ENCODE measurements around the gene TSPAN8. TPM values are rescaled to one million over a fixed set of nuclear protein-coding genes. Genes with fewer than 3 reads are reported as not detected.

TSPAN8 gene
- total RNA-seq, 2 donors from 2014 or later, result 22.1 to 44.1 TPM

GRCh38 chr12:71174825-71175224, 17.0 kb upstream of the TSPAN8 start:
- Histone ChIP-seq H3K4me1 (peaks cover 15% of the 10 kb centered on the region), H3K9me3 (no peaks in the 10 kb centered on the region), H3K27me3 (no peaks in the 10 kb centered on the region), H3K4me3 (no peak overlapping the region), H3K36me3 (replicated peaks in 1 of 2; ENCODE audit: insufficient read depth in 1 of 2, low read depth in 2 of 2) (no peaks in the 10 kb centered on the region), H3K27ac (no peak overlapping the region)
- TF ChIP-seq, protein P1, sequence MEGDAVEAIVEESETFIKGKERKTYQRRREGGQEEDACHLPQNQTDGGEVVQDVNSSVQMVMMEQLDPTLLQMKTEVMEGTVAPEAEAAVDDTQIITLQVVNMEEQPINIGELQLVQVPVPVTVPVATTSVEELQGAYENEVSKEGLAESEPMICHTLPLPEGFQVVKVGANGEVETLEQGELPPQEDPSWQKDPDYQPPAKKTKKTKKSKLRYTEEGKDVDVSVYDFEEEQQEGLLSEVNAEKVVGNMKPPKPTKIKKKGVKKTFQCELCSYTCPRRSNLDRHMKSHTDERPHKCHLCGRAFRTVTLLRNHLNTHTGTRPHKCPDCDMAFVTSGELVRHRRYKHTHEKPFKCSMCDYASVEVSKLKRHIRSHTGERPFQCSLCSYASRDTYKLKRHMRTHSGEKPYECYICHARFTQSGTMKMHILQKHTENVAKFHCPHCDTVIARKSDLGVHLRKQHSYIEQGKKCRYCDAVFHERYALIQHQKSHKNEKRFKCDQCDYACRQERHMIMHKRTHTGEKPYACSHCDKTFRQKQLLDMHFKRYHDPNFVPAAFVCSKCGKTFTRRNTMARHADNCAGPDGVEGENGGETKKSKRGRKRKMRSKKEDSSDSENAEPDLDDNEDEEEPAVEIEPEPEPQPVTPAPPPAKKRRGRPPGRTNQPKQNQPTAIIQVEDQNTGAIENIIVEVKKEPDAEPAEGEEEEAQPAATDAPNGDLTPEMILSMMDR (IDR thresholded peaks at IDR 0.05), result no peak
- no peak for TF ChIP-seq POLR2A (IDR thresholded peaks at IDR 0.05)
- no peak for ATAC-seq
- no peak for DNase-seq
- intact Hi-C loops (cut with DNase I), result no loop called here

DNA sequence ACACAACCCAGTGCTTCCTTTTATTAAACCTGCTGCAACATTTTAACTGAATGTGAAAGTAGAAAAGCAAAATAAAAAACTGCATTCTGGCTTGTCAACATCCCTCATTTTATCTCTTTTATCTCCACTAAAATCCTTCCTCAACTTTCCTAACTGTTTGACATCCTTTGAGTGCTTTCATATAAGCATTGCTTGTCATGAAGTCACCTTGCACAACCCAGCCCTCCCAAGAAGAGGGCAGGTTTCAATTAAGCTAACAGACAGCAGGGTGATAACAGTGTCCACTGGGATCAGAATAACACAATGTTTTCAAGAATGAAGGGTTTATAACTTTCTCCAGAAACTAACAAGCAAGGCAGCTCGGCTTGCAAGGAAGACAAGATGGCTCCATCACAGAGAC, 16.3 kb upstream of the TSPAN8 start:
- Histone ChIP-seq H3K27me3 (no peaks in the 10 kb centered on the region), H3K9me3 (no peaks in the 10 kb centered on the region), H3K4me1 (peaks cover 15% of the 10 kb centered on the region), H3K4me3 (no peak overlapping the region), H3K36me3 (replicated peaks in 1 of 2; ENCODE audit: insufficient read depth in 1 of 2, low read depth in 2 of 2) (no peaks in the 10 kb centered on the region), H3K27ac (no peak overlapping the region)
- 83 to 100% methylated on average over 1 of the region's 1 CpG for WGBS, 2 donors
- no peak for DNase-seq
- intact Hi-C loops (cut with DNase I), result no loop called here
- no peak for ATAC-seq
- TF ChIP-seq, protein P1 (IDR thresholded peaks at IDR 0.05), result no peak
- no peak for TF ChIP-seq POLR2A (IDR thresholded peaks at IDR 0.05)

DNA sequence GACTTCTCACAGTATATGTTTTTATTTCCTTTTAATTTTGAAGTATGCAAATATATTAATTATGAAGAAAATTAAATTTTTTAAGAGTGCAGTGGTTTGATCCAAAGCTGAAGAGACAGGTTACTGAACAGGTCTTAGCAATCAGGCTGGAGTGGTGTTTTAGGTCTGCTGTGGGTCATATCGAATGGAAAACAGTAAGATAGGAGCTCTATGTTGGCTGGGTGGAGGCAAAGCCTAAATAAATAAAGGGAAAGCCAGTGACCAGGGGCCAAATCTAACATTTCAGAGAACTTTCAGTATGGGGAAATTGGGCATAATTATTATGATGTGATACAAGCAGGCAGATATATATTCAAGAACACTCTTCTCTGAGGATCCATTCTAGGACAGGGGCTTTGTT, 12.7 kb upstream of the TSPAN8 start:
- DNase-seq (no peak), ATAC-seq (no peak)
- no peak for TF ChIP-seq POLR2A (IDR thresholded peaks at IDR 0.05)
- TF ChIP-seq, protein P1 (IDR thresholded peaks at IDR 0.05), result no peak
- Histone ChIP-seq H3K4me3 (no peak overlapping the region), H3K27me3 (no peaks in the 10 kb centered on the region), H3K27ac (no peak overlapping the region), H3K9me3 (no peaks in the 10 kb centered on the region), H3K4me1 (peaks cover 13% of the 10 kb centered on the region), H3K36me3 (replicated peaks in 1 of 2; ENCODE audit: insufficient read depth in 1 of 2, low read depth in 2 of 2) (no peaks in the 10 kb centered on the region)
- intact Hi-C loops (cut with DNase I), result no loop called here
- whole genome bisulfite sequencing, 2 donors, result 25 to 38% methylated on average over 1 of the region's 1 CpG

DNA sequence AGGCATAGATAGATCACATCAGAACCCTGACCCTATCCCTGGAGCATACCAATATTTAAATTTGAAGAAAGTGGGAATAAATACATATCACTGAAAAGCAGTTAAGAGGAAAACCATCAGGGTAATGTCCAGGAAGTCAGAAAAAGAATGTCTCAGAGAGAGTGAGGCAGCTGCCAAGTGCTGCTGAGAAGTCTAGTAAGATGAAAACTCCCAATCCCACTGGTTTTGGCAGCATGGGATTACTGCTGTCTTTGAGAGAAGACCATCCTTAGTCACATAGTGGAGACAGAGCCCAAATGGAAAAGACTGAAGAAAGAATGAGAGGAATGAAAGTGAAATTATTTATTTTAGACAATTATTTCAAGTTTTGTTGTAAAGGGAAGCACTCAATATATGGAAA, 11.5 kb upstream of the TSPAN8 start:
- Histone ChIP-seq H3K27ac (no peak overlapping the region), H3K9me3 (no peaks in the 10 kb centered on the region), H3K4me1 (peaks cover 24% of the 10 kb centered on the region), H3K36me3 (replicated peaks in 1 of 2; ENCODE audit: insufficient read depth in 1 of 2, low read depth in 2 of 2) (no peaks in the 10 kb centered on the region), H3K27me3 (no peaks in the 10 kb centered on the region), H3K4me3 (no peak overlapping the region)
- TF ChIP-seq, protein P1 (IDR thresholded peaks at IDR 0.05), result no peak
- no peak for TF ChIP-seq POLR2A (IDR thresholded peaks at IDR 0.05)
- intact Hi-C loops (cut with DNase I), result no loop called here
- DNase-seq (no peak), ATAC-seq (no peak)

DNA sequence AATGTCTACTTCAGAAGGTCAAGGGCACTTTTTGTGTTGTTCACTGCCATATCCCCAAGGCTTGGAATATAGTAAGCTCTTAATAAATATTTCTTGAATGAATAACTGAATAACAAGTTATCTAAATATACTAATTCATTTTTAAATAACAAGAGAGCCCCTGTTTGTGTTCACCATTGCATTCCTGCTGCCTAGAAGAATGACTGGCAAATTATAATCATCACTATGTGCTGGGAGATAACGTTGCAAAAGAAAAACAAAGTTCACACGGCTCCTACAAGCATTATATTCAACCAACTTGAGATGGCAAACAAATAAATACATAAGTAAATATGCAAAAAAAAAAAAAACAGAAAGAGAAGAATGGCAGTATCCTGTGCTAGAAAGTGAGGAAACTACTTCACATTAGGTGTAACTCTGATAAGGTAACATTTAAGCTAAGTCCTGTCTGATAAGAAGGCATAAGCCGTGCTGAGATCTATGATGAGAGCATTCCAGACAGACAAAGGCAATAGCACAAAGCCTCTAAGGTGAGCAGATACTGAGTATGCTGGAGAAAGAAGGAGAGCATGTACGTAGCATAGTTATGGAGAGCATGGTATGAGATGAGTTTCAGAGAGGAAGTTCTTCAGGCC, 9.2 kb upstream of the TSPAN8 start:
- Histone ChIP-seq H3K27me3 (no peaks in the 10 kb centered on the region), H3K36me3 (replicated peaks in 1 of 2; ENCODE audit: insufficient read depth in 1 of 2, low read depth in 2 of 2) (no peaks in the 10 kb centered on the region), H3K4me3 (no peak overlapping the region), H3K27ac (peak overlapping the region in 1 of 4 donors; percentile 29), H3K9me3 (no peaks in the 10 kb centered on the region), H3K4me1 (peaks cover 47% of the 10 kb centered on the region)
- no peak for DNase-seq
- no peak for ATAC-seq
- TF ChIP-seq, protein P1 (IDR thresholded peaks at IDR 0.05), result no peak
- no peak for TF ChIP-seq POLR2A (IDR thresholded peaks at IDR 0.05)
- intact Hi-C loops (cut with DNase I), result no loop called here
- WGBS, 2 donors, result 31 to 37% methylated on average over 4 of the region's 4 CpGs

Measured in body of pancreas (tissue), 4 donors.